Karpas-422 (cell line): ENCODE measurements around the gene SYTL3. TPM values are rescaled to one million over a fixed set of nuclear protein-coding genes. Genes with fewer than 3 reads are reported as not detected.

ENCODE experiments used
- DNase-seq: peaks from one replicate; pipeline ENCODE4 v3.0.0-alpha.2; 2015
- H2AFZ ChIP-seq: fragments of 200-600 bp; sonication (generic); 2 replicates; pipeline ENCODE4 v1.6.1; 2014; ENCODE audit warnings: antibody characterized with exemption, low read length, mixed read lengths
- H3K27ac ChIP-seq: fragments of 200-600 bp; sonication (generic); 2 replicates; pipeline ENCODE4 v1.5.1; 2014; ENCODE audit warnings: mild to moderate bottlenecking, low read length, moderate library complexity
- H3K27me3 ChIP-seq: fragments of 200-600 bp; sonication (generic); 2 replicates; pipeline ENCODE4 v1.6.1; 2014; ENCODE audit warnings: low read length, mixed read lengths
- H3K36me3 ChIP-seq: fragments of 200-600 bp; sonication (generic); 2 replicates; pipeline ENCODE4 v1.6.1; 2014; ENCODE audit warnings: low read length, mixed read lengths; ENCODE audit not compliant: insufficient read depth
- H3K4me1 ChIP-seq: fragments of 200-600 bp; sonication (generic); 2 replicates; pipeline ENCODE4 v1.6.1; 2014; ENCODE audit warnings: mild to moderate bottlenecking, low read length, mixed read lengths
- H3K4me2 ChIP-seq: fragments of 200-600 bp; sonication (generic); 2 replicates; pipeline ENCODE4 v1.6.1; 2014; ENCODE audit warnings: low read length, low read depth, mild to moderate bottlenecking; ENCODE audit not compliant: poor library complexity, severe bottlenecking
- H3K4me3 ChIP-seq: fragments of 200-600 bp; sonication (generic); 2 replicates; pipeline ENCODE4 v1.5.1; 2014; ENCODE audit warnings: mild to moderate bottlenecking, antibody characterized with exemption, low read length, mixed read lengths
- H3K79me2 ChIP-seq: fragments of 200-600 bp; sonication (generic); 2 replicates; pipeline ENCODE4 v1.6.1; 2014; ENCODE audit warnings: mild to moderate bottlenecking, low read length, mixed read lengths
- H3K9ac ChIP-seq: fragments of 200-600 bp; sonication (generic); 2 replicates; pipeline ENCODE4 v1.6.0; 2014; ENCODE audit warnings: low read length
- H3K9me2 ChIP-seq: fragments of 200-600 bp; sonication (generic), shearing (Covaris generic); replicated peaks from 2 replicates; pipeline ENCODE4 v1.6.0; 2014; ENCODE audit warnings: mild to moderate bottlenecking, low read length, moderate library complexity; ENCODE audit not compliant: insufficient read depth
- H3K9me3 ChIP-seq: fragments of 300-700, 200-600 bp; sonication (generic); 2 replicates; pipeline ENCODE4 v1.6.1; 2014; ENCODE audit warnings: low read length, mixed read lengths
- H4K20me1 ChIP-seq: fragments of 200-600 bp; sonication (generic); 2 replicates; pipeline ENCODE4 v1.6.1; 2014; ENCODE audit warnings: mild to moderate bottlenecking, antibody characterized with exemption, low read length, low read depth; ENCODE audit not compliant: insufficient read depth
- total RNA-seq: library from RNA; depleted of rRNA; stranded (reverse); fragments of >200 nt; shearing (Covaris generic); gene quantifications from 2 replicates; pipeline ENCODE4 v1.2.3, GENCODE V29; 2014; ENCODE audit warnings: low replicate concordance

Gene SYTL3
- total RNA-seq, 1 experiment from 2014 or later = 0.41 TPM

GRCh38 chr6:158739673-158740072, 89.8 kb downstream of the SYTL3 start:
- Histone ChIP-seq H3K9me3 (peaks cover 4% of the 10 kb centered on the region; the same call in 1 of the 2 replicates), H3K4me1 (no peaks in the 10 kb centered on the region), H3K9ac (no peak overlapping the region), H3K36me3 (no peaks in the 10 kb centered on the region), H3K4me2 (no peak overlapping the region), H3K27me3 (no peaks in the 10 kb centered on the region), H3K9me2 (no peaks in the 10 kb centered on the region), H3K79me2 (no peaks in the 10 kb centered on the region), H2AFZ (no peak overlapping the region), H3K27ac (no peak overlapping the region), H4K20me1 (no peaks in the 10 kb centered on the region), H3K4me3 (no peak overlapping the region)
- DNase-seq = no peak

DNA sequence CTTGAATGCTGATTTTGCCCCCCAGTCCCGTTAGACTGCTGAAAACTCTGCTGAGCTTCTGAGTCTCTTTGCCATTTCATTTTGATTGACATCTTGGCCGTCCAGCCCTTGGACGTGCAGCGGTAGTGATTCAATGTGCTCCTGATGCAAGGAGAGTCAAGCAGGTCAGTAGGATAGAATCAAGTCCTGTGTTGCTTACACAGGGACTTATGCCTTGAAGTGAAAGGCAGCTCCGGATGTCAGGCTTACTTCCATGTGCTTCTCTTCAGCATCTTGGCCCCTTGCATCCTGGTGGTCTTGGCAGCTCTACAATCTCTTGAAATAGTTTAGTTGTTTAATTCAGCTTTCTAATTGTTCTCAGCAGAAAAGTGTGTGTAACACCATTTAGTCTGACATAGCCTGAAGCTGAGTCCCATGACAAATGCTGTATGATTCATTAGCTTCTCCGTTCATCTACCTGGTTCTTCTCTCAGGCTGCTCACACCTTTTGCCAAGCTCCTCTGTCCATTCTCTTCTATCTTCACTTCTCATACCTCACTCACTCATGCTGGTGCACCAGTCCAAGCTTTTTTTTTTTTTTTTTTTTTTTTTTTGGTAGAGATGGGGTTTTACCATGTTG, 93.3 kb downstream of the SYTL3 start:
- Histone ChIP-seq H3K27me3 (no peaks in the 10 kb centered on the region), H2AFZ (no peak overlapping the region), H3K36me3 (no peaks in the 10 kb centered on the region), H3K79me2 (no peaks in the 10 kb centered on the region), H3K27ac (no peak overlapping the region), H3K4me1 (no peaks in the 10 kb centered on the region), H3K9me3 (peaks cover 4% of the 10 kb centered on the region; the same call in 1 of the 2 replicates), H3K4me3 (no peak overlapping the region), H3K4me2 (no peak overlapping the region), H4K20me1 (no peaks in the 10 kb centered on the region), H3K9me2 (no peaks in the 10 kb centered on the region), H3K9ac (no peak overlapping the region)
- DNase-seq = no peak

GRCh38 chr6:158744986-158745430, 95.2 kb downstream of the SYTL3 start:
- no peak overlapping the region for H3K27ac ChIP-seq
- H3K9me3 ChIP-seq = no peaks in the 10 kb centered on the region
- no peaks in the 10 kb centered on the region for H3K79me2 ChIP-seq
- H3K27me3 ChIP-seq = no peaks in the 10 kb centered on the region
- no peaks in the 10 kb centered on the region for H3K4me1 ChIP-seq
- H3K4me2 ChIP-seq = no peak overlapping the region
- H3K4me3 ChIP-seq = no peak overlapping the region
- H3K9me2 ChIP-seq = no peaks in the 10 kb centered on the region
- DNase-seq = no peak
- no peak overlapping the region for H2AFZ ChIP-seq
- H4K20me1 ChIP-seq = no peaks in the 10 kb centered on the region
- H3K36me3 ChIP-seq = no peaks in the 10 kb centered on the region
- H3K9ac ChIP-seq = no peak overlapping the region

- Histone ChIP-seq H3K4me1 (peaks cover 13% of the 10 kb centered on the region), H2AFZ (no peak overlapping the region), H3K9me3 (no peaks in the 10 kb centered on the region), H3K79me2 (no peaks in the 10 kb centered on the region), H3K27ac (no peak overlapping the region), H3K27me3 (no peaks in the 10 kb centered on the region), H4K20me1 (no peaks in the 10 kb centered on the region), H3K9me2 (no peaks in the 10 kb centered on the region), H3K4me2 (no peak overlapping the region), H3K9ac (no peak overlapping the region), H3K36me3 (no peaks in the 10 kb centered on the region), H3K4me3 (no peak overlapping the region)
- no peak for DNase-seq
Observed at GRCh38 chr6:158751224-158751623, 101.4 kb downstream of the SYTL3 start.

GRCh38 chr6:158751921-158752320, 102.1 kb downstream of the SYTL3 start:
- Histone ChIP-seq H3K4me2 (no peak overlapping the region), H3K27me3 (no peaks in the 10 kb centered on the region), H3K4me3 (no peak overlapping the region), H3K27ac (no peak overlapping the region), H3K79me2 (no peaks in the 10 kb centered on the region), H3K36me3 (no peaks in the 10 kb centered on the region), H3K9me2 (no peaks in the 10 kb centered on the region), H3K9me3 (no peaks in the 10 kb centered on the region), H2AFZ (no peak overlapping the region), H3K4me1 (peaks cover 13% of the 10 kb centered on the region), H4K20me1 (no peaks in the 10 kb centered on the region), H3K9ac (no peak overlapping the region)
- DNase-seq = no peak

DNA sequence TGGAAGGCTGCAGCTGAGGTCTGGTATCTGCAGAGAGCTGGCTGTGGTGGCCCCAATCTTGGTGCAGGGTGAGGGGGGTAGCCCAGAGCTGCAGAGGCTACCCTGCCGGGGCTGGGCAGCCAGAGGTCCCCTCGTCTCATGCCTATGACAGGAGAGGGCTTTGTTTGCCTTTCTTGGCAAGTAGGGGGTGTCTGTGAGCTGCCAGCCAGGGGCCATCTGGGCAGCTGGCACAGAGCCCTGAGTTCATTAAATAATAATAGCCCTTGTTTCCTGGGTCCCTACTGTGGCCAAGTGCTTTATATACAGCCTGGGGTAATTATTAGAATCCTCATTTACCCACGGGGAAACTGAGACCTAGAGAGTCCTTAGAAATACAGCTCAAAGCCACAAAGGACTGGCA, 102.8 kb downstream of the SYTL3 start:
- no peaks in the 10 kb centered on the region for H3K36me3 ChIP-seq
- H4K20me1 ChIP-seq = no peaks in the 10 kb centered on the region
- H3K9me3 ChIP-seq = no peaks in the 10 kb centered on the region
- H3K4me3 ChIP-seq = no peak overlapping the region
- peaks cover 13% of the 10 kb centered on the region for H3K4me1 ChIP-seq
- no peak overlapping the region for H2AFZ ChIP-seq
- H3K9me2 ChIP-seq = no peaks in the 10 kb centered on the region
- DNase-seq = peak; percentile 83
- no peak overlapping the region for H3K9ac ChIP-seq
- no peak overlapping the region for H3K27ac ChIP-seq
- H3K27me3 ChIP-seq = no peaks in the 10 kb centered on the region
- H3K4me2 ChIP-seq = peak overlapping the region; percentile 31
- no peaks in the 10 kb centered on the region for H3K79me2 ChIP-seq

GRCh38 chr6:158753811-158754210, 104.0 kb downstream of the SYTL3 start:
- H2AFZ ChIP-seq = no peak overlapping the region
- H3K27ac ChIP-seq = no peak overlapping the region
- H3K4me1 ChIP-seq = peaks cover 13% of the 10 kb centered on the region
- H3K9me3 ChIP-seq = no peaks in the 10 kb centered on the region
- H3K9me2 ChIP-seq = no peaks in the 10 kb centered on the region
- no peaks in the 10 kb centered on the region for H3K36me3 ChIP-seq
- 0 out of 2 replicates have a peak, but pooled peaks cover 4% of the 10 kb centered on the region for H4K20me1 ChIP-seq
- no peak overlapping the region for H3K4me2 ChIP-seq
- H3K27me3 ChIP-seq = no peaks in the 10 kb centered on the region
- no peaks in the 10 kb centered on the region for H3K79me2 ChIP-seq
- no peak overlapping the region for H3K4me3 ChIP-seq
- no peak for DNase-seq
- no peak overlapping the region for H3K9ac ChIP-seq

DNA sequence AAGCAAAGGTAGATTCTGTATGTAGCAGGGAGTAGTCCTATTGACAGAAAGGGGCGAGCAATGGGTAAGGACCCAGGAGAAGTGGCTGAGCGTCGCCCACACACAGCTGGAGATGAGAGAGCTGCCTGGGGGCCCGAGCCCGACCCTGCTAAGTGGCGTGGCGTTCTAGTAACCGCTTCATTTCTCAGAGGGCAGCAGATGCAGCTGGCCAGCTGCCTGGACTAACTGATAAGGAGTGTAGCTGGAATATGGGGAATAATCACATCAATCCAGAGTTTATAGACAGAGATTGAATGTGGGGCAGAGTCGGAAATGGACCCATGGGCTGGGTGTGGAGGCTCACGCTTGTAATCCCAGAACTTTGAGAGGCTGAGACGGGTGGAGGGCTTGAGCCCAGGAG, 104.9 kb downstream of the SYTL3 start:
- Histone ChIP-seq H3K4me1 (peaks cover 19% of the 10 kb centered on the region), H3K27ac (no peak overlapping the region), H2AFZ (no peak overlapping the region), H3K27me3 (no peaks in the 10 kb centered on the region), H4K20me1 (0 out of 2 replicates have a peak, but pooled peaks cover 8% of the 10 kb centered on the region), H3K4me3 (no peak overlapping the region), H3K4me2 (no peak overlapping the region), H3K79me2 (no peaks in the 10 kb centered on the region), H3K36me3 (no peaks in the 10 kb centered on the region), H3K9me3 (no peaks in the 10 kb centered on the region), H3K9ac (no peak overlapping the region), H3K9me2 (no peaks in the 10 kb centered on the region)
- DNase-seq = no peak
